Jurkat, Clone E6-1 (cell line): ENCODE measurements around the gene GRIP1.

Experiments used
- DNase-seq: peaks from one replicate; pipeline ENCODE4 v3.0.0-alpha.2; 2011; ENCODE audit warnings: low read depth, low spot score
- H3K4me3 ChIP-seq: 2 replicates; pipeline ENCODE4 v1.5.1; 2011; ENCODE audit warnings: mild to moderate bottlenecking, low read length, control low read depth, moderate library complexity

GRIP1 gene

GRCh38 chr12:66555113-66555512 is 123.8 kb downstream of the GRIP1 start:
- no peak for DNase-seq
- H3K4me3 ChIP-seq, result no peak overlapping the region

GRCh38 chr12:66552716-66553115 is 126.2 kb downstream of the GRIP1 start:
- H3K4me3 ChIP-seq, result no peak overlapping the region
- DNase-seq, result no peak

- DNase-seq, result no peak
Observed at GRCh38 chr12:66550626-66551025, 128.2 kb downstream of the GRIP1 start.

GRCh38 chr12:66549050-66549389 is 129.9 kb downstream of the GRIP1 start:
- H3K4me3 ChIP-seq, result no peak overlapping the region
- no peak for DNase-seq

More at GRCh38 chr12:66550626-66551025, 128.2 kb downstream of the GRIP1 start:
- no peak overlapping the region for H3K4me3 ChIP-seq

- DNase-seq, result no peak
- H3K4me3 ChIP-seq, result no peak overlapping the region
Observed at GRCh38 chr12:66548338-66549049, 130.4 kb downstream of the GRIP1 start.

GRCh38 chr12:66541426-66541825 is 137.4 kb downstream of the GRIP1 start:
- no peak for DNase-seq
- H3K4me3 ChIP-seq, result no peak overlapping the region

- DNase-seq, result no peak
- H3K4me3 ChIP-seq, result no peak overlapping the region
Observed at GRCh38 chr12:66539431-66539830, 139.4 kb downstream of the GRIP1 start.

GRCh38 chr12:66538970-66539369 is 139.9 kb downstream of the GRIP1 start:
- no peak overlapping the region for H3K4me3 ChIP-seq
- no peak for DNase-seq

- DNase-seq, result no peak
Observed at GRCh38 chr12:66537876-66538275, 141.0 kb downstream of the GRIP1 start.

GRCh38 chr12:66533767-66534166 is 145.1 kb downstream of the GRIP1 start:
- no peak for DNase-seq
- H3K4me3 ChIP-seq, result no peak overlapping the region

More at GRCh38 chr12:66537876-66538275, 141.0 kb downstream of the GRIP1 start:
- H3K4me3 ChIP-seq, result no peak overlapping the region

- DNase-seq, result no peak
- no peak overlapping the region for H3K4me3 ChIP-seq
Observed at GRCh38 chr12:66531766-66532165, 147.1 kb downstream of the GRIP1 start.

- H3K4me3 ChIP-seq, result no peak overlapping the region
Observed at GRCh38 chr12:66529934-66530333, 148.9 kb downstream of the GRIP1 start.

GRCh38 chr12:66516561-66516960 is 162.3 kb downstream of the GRIP1 start:
- no peak overlapping the region for H3K4me3 ChIP-seq
- no peak for DNase-seq

More at GRCh38 chr12:66529934-66530333, 148.9 kb downstream of the GRIP1 start:
- DNase-seq, result no peak

GRCh38 chr12:66516133-66516532 is 162.7 kb downstream of the GRIP1 start:
- DNase-seq, result no peak
- no peak overlapping the region for H3K4me3 ChIP-seq

GRCh38 chr12:66514581-66514980 is 164.3 kb downstream of the GRIP1 start:
- no peak for DNase-seq

GRCh38 chr12:66508025-66508424 is 170.9 kb downstream of the GRIP1 start:
- H3K4me3 ChIP-seq, result no peak overlapping the region
- no peak for DNase-seq

More at GRCh38 chr12:66514581-66514980, 164.3 kb downstream of the GRIP1 start:
- H3K4me3 ChIP-seq, result no peak overlapping the region

GRCh38 chr12:66503746-66504145 is 175.1 kb downstream of the GRIP1 start:
- DNase-seq, result no peak

GRCh38 chr12:66502911-66503310 is 176.0 kb downstream of the GRIP1 start:
- no peak overlapping the region for H3K4me3 ChIP-seq
- DNase-seq, result no peak

More at GRCh38 chr12:66503746-66504145, 175.1 kb downstream of the GRIP1 start:
- H3K4me3 ChIP-seq, result no peak overlapping the region

- DNase-seq, result no peak
- H3K4me3 ChIP-seq, result no peak overlapping the region
Observed at GRCh38 chr12:66500841-66501240, 178.0 kb downstream of the GRIP1 start.

GRCh38 chr12:66500091-66500490 is 178.8 kb downstream of the GRIP1 start:
- no peak overlapping the region for H3K4me3 ChIP-seq
- DNase-seq, result no peak

- no peak for DNase-seq
- no peak overlapping the region for H3K4me3 ChIP-seq
Observed at GRCh38 chr12:66499000-66499399, 179.9 kb downstream of the GRIP1 start.
